Thoracic aorta (tissue), 2 donors: ENCODE data around the gene RNF115. TPM values are rescaled to one million over a fixed set of nuclear protein-coding genes. Genes with fewer than 3 reads are reported as not detected.

Source experiments
- ATAC-seq: fragments of 150-250 bp; one replicate; pipeline ENCODE4 v1.8.0; 2017; ENCODE audit warnings: low read depth; ENCODE audit not compliant: insufficient number of reproducible peaks, low FRiP score
- DNase-seq: peaks from one replicate; pipeline ENCODE4 v3.0.0-alpha.2; 2020; ENCODE audit warnings: low spot score
- H3K27ac ChIP-seq, 2 donors: fragments of 200-600 bp; sonication (generic); 1 replicate in 1 of 2; 2 replicates in 1 of 2; pipeline ENCODE4 v1.5.1; 2016; ENCODE audit warnings: mild to moderate bottlenecking in 2 of 2, moderate library complexity in 2 of 2
- H3K27me3 ChIP-seq: fragments of 200-600 bp; sonication (generic); replicated peaks from 2 replicates; pipeline ENCODE4 v1.6.0; 2016; ENCODE audit warnings: mild to moderate bottlenecking; ENCODE audit not compliant: insufficient read depth
- H3K36me3 ChIP-seq: fragments of 200-600 bp; sonication (generic); one replicate; pipeline ENCODE4 v1.5.1; 2016
- H3K4me1 ChIP-seq, 2 donors: fragments of 200-600 bp; sonication (generic); 1 replicate in 1 of 2; 2 replicates in 1 of 2; pipeline versions ENCODE4 v1.5.1 to v1.6.0; 2016; ENCODE audit warnings: low read depth in 2 of 2, mild to moderate bottlenecking in 1 of 2; ENCODE audit not compliant: control insufficient read depth in 1 of 2
- H3K4me3 ChIP-seq: fragments of 200-600 bp; sonication (generic); 2 replicates; pipeline ENCODE4 v1.5.1; 2016; ENCODE audit warnings: mild to moderate bottlenecking
- H3K9me3 ChIP-seq: fragments of 200-600 bp; sonication (generic); 2 replicates; pipeline ENCODE4 v1.5.1; 2016
- total RNA-seq, 2 donors: library from RNA; depleted of rRNA; stranded (reverse); fragments of >200 nt; gene quantifications; one replicate each; pipeline versions ENCODE4 v1.1.0 to v1.2.3, GENCODE V29; 2016
- TF ChIP-seq, protein P1 (sequence below): fragments of 200-600 bp; sonication (generic); IDR thresholded peaks from one replicate; pipeline ENCODE4 v1.5.1; 2019; ENCODE audit warnings: antibody characterized with exemption

The RNF115 gene
- total RNA-seq, 2 donors from 2014 or later: 52.7 to 60.4 TPM

DNA sequence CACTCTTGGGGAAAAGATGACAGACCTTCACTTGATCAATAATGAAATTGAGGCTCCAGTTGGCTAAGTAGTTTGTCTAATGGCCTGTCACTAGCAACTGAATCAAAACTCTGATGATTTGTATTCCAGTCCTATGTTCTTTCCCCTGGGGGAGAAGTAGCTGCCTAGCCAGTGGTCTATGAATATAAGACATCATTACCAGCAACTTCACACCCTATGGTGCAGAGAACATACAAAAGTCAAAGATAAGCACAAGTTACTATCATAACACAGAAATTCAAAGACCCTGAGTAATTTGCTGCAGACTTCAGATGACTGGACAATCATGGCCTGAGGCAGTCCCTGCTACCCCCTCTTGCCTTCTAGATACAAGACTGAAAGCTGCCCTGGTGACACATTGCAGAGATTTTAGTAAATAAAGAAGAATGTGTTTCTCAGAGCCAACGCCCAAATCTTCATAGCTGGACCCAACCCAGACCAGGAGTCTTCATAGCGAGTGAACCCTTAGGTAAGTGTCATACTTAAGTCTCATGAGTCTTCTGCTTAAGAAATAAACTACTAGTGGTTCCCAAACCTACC, 117.7 kb downstream of the RNF115 start:
- no peak for ATAC-seq
- Histone ChIP-seq H3K36me3 (no peaks in the 10 kb centered on the region), H3K27me3 (no peaks in the 10 kb centered on the region), H3K4me3 (no peak overlapping the region), H3K4me1 (no peaks in the 10 kb centered on the region), H3K27ac (no peak overlapping the region), H3K9me3 (no peaks in the 10 kb centered on the region)
- TF ChIP-seq, protein P1, sequence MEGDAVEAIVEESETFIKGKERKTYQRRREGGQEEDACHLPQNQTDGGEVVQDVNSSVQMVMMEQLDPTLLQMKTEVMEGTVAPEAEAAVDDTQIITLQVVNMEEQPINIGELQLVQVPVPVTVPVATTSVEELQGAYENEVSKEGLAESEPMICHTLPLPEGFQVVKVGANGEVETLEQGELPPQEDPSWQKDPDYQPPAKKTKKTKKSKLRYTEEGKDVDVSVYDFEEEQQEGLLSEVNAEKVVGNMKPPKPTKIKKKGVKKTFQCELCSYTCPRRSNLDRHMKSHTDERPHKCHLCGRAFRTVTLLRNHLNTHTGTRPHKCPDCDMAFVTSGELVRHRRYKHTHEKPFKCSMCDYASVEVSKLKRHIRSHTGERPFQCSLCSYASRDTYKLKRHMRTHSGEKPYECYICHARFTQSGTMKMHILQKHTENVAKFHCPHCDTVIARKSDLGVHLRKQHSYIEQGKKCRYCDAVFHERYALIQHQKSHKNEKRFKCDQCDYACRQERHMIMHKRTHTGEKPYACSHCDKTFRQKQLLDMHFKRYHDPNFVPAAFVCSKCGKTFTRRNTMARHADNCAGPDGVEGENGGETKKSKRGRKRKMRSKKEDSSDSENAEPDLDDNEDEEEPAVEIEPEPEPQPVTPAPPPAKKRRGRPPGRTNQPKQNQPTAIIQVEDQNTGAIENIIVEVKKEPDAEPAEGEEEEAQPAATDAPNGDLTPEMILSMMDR: no peak
- DNase-seq: no peak

DNA sequence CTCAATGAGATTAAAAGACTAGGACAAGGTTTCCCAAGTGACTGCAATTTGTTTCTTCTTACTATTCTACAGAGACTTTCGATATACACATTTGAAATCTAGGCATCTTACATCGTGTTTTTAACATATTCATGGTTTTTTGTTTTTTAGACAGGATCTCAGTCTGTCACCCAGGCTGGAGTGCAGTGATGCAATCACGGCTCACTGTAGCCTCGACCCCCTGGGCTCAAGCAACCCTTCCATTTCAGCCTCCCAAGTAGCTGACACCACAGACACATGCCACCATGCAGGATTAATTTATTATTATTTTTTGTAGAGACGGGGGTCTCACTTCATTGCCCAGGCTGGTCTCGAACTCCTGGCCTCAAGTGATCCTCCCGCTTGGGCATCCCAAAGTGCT, 118.3 kb downstream of the RNF115 start:
- H3K27ac ChIP-seq: no peak overlapping the region
- H3K4me1 ChIP-seq: no peaks in the 10 kb centered on the region
- no peak for ATAC-seq
- no peaks in the 10 kb centered on the region for H3K36me3 ChIP-seq
- no peak for DNase-seq
- H3K9me3 ChIP-seq: no peaks in the 10 kb centered on the region
- no peak overlapping the region for H3K4me3 ChIP-seq
- TF ChIP-seq, protein P1: no peak
- H3K27me3 ChIP-seq: no peaks in the 10 kb centered on the region

DNA sequence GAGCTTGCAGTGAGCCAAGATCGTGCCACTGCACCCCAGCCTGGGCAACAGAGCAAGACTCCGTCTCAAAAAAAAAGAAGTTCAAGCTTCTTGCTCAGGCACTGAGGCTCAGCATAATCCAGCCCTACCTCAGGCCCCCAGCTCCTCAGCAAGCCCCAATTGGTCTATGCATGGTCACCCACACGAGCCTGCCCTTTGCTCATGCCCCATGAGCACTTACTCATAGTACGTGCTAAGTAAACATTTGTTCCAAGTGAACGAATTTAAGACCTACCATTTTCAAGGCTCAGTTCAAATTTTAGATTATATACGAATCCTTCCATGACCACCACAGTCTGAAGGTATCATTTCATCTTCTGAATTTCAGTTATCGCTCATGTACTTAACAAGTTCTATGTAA, 121.1 kb downstream of the RNF115 start:
- Histone ChIP-seq H3K36me3 (no peaks in the 10 kb centered on the region), H3K4me1 (no peaks in the 10 kb centered on the region), H3K4me3 (no peak overlapping the region), H3K27ac (no peak overlapping the region), H3K27me3 (no peaks in the 10 kb centered on the region), H3K9me3 (no peaks in the 10 kb centered on the region)
- DNase-seq: no peak
- ATAC-seq: no peak
- TF ChIP-seq, protein P1: no peak

DNA sequence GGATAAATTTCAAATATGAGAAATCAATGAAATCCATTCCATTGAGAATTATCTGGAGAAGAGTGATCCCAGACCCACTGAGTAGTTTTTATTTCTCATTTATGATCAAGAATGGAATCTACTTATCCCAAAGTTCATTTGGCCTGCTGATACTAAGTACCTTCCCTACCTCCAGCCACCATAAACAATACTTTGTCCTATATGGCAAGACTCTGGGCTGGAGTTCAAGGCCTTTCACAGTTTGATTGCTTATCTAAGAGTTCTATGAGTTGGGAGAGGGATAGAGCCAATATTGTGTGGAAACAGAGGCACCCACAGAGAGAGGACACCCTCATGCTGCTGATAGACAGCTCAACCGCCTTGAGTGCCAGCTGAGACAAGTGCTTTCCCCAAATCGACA, 121.8 kb downstream of the RNF115 start:
- ATAC-seq (no peak), DNase-seq (no peak)
- TF ChIP-seq, protein P1: no peak
- Histone ChIP-seq H3K4me3 (no peak overlapping the region), H3K9me3 (no peaks in the 10 kb centered on the region), H3K4me1 (no peaks in the 10 kb centered on the region), H3K27ac (no peak overlapping the region), H3K36me3 (no peaks in the 10 kb centered on the region), H3K27me3 (no peaks in the 10 kb centered on the region)

DNA sequence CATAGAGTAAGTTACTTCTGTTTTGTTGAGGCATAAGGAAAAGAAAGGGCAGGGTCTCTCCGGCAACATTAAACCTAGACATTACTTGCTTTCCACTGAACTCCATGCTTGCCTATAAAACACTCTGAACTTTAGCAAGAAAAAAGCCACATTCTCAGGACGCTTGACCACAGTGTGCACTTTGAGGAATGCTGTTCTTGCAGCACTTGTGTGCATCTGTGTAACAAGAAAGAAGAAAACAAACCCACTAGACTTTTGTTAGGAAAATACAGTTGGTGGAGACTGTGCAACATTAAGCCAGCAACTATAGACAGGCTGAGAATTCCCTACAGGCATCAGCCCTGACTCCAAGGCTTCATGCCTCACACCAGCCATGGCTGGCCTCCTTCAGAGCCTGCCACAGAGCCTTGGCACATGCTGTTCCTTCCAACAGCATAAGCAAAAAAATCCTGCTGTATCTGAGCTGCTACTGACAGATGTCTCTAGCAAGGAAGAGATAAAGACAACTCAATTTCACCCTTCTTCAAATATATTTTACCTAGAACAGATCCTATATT, 122.5 kb downstream of the RNF115 start:
- TF ChIP-seq, protein P1: no peak
- ATAC-seq (no peak), DNase-seq (no peak)
- Histone ChIP-seq H3K27me3 (no peaks in the 10 kb centered on the region), H3K4me1 (no peaks in the 10 kb centered on the region), H3K36me3 (no peaks in the 10 kb centered on the region), H3K4me3 (no peak overlapping the region), H3K27ac (no peak overlapping the region), H3K9me3 (no peaks in the 10 kb centered on the region)
